Smooth muscle cell (in vitro differentiated cells): ENCODE data around the gene ABCA8. TPM values are rescaled to one million over a fixed set of nuclear protein-coding genes. Genes with fewer than 3 reads are reported as not detected.

Experiments used
- DNase-seq: peaks from one replicate; lab custom pipeline; 2025; ENCODE audit not compliant: unreplicated experiment; lab: John Stamatoyannopoulos, UW
- H2AFZ ChIP-seq: fragments of 200-600 bp; sonication (generic); 2 replicates; pipeline ENCODE4 v1.6.0; 2016; ENCODE audit warnings: antibody characterized with exemption, low read depth, mild to moderate bottlenecking
- H3F3A ChIP-seq: fragments of 200-600 bp; sonication (generic); 2 replicates; pipeline ENCODE4 v1.6.0; 2017; ENCODE audit warnings: antibody characterized with exemption, low read depth
- H3K27ac ChIP-seq: fragments of 200-600 bp; sonication (generic); 2 replicates; pipeline ENCODE4 v1.5.1; 2016; ENCODE audit warnings: low read depth, mild to moderate bottlenecking
- H3K27me3 ChIP-seq: fragments of 200-600 bp; sonication (generic); 2 replicates; pipeline ENCODE4 v1.6.1; 2016; ENCODE audit warnings: low read depth, mild to moderate bottlenecking
- H3K36me3 ChIP-seq: fragments of 200-600 bp; sonication (generic); 2 replicates; pipeline ENCODE4 v1.5.1; 2016; ENCODE audit warnings: low read depth
- H3K4me1 ChIP-seq: fragments of 200-600 bp; sonication (generic); 2 replicates; pipeline ENCODE4 v1.5.1; 2016; ENCODE audit warnings: low read depth
- H3K4me2 ChIP-seq: fragments of 200-600 bp; sonication (generic); 2 replicates; pipeline ENCODE4 v1.6.0; 2016; ENCODE audit warnings: mild to moderate bottlenecking
- H3K4me3 ChIP-seq: fragments of 200-600 bp; sonication (generic); 2 replicates; pipeline ENCODE4 v1.5.1; 2016; ENCODE audit warnings: mild to moderate bottlenecking
- H3K79me2 ChIP-seq: fragments of 200-600 bp; sonication (generic); 2 replicates; pipeline ENCODE4 v1.6.0; 2016; ENCODE audit warnings: low read depth, mild to moderate bottlenecking
- H3K9ac ChIP-seq: fragments of 200-600 bp; sonication (generic); 2 replicates; pipeline ENCODE4 v1.6.0; 2016; ENCODE audit warnings: low read depth
- H3K9me3 ChIP-seq: fragments of 200-600 bp; sonication (generic); replicated peaks from 2 replicates; pipeline ENCODE4 v1.5.1; 2016; ENCODE audit warnings: low read depth
- H4K20me1 ChIP-seq: fragments of 200-600 bp; sonication (generic); 2 replicates; pipeline ENCODE4 v1.6.0; 2016; ENCODE audit warnings: low read depth
- WGBS: methylation state at CpG from one replicate; pipeline ENCODE4 v1.1.7; 2016; ENCODE audit warnings: low lambda C conversion rate; 5-methylcytosine and 5-hydroxymethylcytosine counted together
- polyA plus RNA-seq: library from polyadenylated mRNA; unstranded; fragments of >200 nt; fragmentation: Nextera tagmentation; extraction: Ambion mirVana; gene quantifications from 2 replicates; pipeline ENCODE4 v1.2.1, GENCODE V29; 2016
- total RNA-seq: library from RNA; depleted of rRNA; stranded (reverse); fragments of >200 nt; gene quantifications from 2 replicates; pipeline ENCODE4 v1.2.3, GENCODE V29; 2014
- TF ChIP-seq, protein P1 (sequence below): fragments of 200-600 bp; sonication (generic); IDR thresholded peaks from 2 replicates; pipeline ENCODE4 v1.5.1; 2017; ENCODE audit warnings: borderline replicate concordance, mild to moderate bottlenecking, antibody characterized with exemption; ENCODE audit not compliant: insufficient read depth, poor library complexity, severe bottlenecking

ABCA8 gene
- total and polyA plus RNA-seq, 2 experiments from 2014 or later = 1.7 to 6.9 TPM

DNA sequence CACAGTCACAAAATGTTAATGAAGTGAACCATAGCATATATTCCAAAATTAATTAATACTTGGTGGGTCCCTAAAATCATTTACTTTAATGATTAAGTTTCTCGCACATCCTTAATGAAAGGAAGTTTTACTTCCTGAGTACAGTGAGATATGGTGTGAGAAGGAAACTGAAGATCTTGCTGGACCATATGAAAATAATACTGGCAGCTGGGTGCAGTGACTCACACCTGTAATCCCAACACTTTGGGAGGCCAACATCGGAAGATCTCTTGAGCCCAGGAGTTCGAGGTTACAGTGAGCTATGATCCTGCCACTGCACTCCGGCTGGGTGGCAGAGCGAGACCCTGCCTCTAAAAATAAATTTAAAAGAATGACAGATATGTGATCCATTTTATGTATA is 62.5 kb downstream of the ABCA8 start:
- H3F3A ChIP-seq = no peaks in the 10 kb centered on the region
- no peak overlapping the region for H3K4me3 ChIP-seq
- no peaks in the 10 kb centered on the region for H3K36me3 ChIP-seq
- no peak overlapping the region for H2AFZ ChIP-seq
- no peaks in the 10 kb centered on the region for H3K27me3 ChIP-seq
- H3K27ac ChIP-seq = no peak overlapping the region
- H4K20me1 ChIP-seq = no peaks in the 10 kb centered on the region
- H3K9me3 ChIP-seq = no peaks in the 10 kb centered on the region
- no peak overlapping the region for H3K9ac ChIP-seq
- whole genome bisulfite sequencing = 76% methylated on average over 5 of the region's 5 CpGs
- H3K4me1 ChIP-seq = no peaks in the 10 kb centered on the region
- TF ChIP-seq, protein P1, sequence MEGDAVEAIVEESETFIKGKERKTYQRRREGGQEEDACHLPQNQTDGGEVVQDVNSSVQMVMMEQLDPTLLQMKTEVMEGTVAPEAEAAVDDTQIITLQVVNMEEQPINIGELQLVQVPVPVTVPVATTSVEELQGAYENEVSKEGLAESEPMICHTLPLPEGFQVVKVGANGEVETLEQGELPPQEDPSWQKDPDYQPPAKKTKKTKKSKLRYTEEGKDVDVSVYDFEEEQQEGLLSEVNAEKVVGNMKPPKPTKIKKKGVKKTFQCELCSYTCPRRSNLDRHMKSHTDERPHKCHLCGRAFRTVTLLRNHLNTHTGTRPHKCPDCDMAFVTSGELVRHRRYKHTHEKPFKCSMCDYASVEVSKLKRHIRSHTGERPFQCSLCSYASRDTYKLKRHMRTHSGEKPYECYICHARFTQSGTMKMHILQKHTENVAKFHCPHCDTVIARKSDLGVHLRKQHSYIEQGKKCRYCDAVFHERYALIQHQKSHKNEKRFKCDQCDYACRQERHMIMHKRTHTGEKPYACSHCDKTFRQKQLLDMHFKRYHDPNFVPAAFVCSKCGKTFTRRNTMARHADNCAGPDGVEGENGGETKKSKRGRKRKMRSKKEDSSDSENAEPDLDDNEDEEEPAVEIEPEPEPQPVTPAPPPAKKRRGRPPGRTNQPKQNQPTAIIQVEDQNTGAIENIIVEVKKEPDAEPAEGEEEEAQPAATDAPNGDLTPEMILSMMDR = no peak
- no peak for DNase-seq
- no peaks in the 10 kb centered on the region for H3K79me2 ChIP-seq
- H3K4me2 ChIP-seq = no peak overlapping the region

DNA sequence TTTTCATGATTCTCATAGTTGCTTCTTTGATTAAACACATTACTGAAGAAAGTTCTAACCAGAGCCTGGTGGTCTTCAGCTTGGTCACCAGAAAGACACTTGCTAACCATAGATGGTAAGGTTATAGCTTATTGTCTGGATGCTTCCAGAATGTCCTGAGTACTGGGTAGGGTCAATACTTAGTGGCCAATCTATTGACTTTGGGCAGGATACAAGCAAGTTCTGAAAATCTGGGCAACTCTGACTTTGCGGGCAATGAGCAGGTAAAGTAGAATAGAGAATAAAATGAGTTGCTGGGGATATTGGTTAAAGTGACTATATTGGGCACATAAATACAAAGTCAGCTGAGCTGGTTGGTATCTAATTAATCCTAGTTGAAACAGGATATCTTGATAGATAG is 63.0 kb downstream of the ABCA8 start:
- TF ChIP-seq, protein P1 = no peak
- Histone ChIP-seq H3K9ac (no peak overlapping the region), H4K20me1 (no peaks in the 10 kb centered on the region), H2AFZ (no peak overlapping the region), H3K4me2 (no peak overlapping the region), H3K9me3 (no peaks in the 10 kb centered on the region), H3K79me2 (no peaks in the 10 kb centered on the region), H3K27ac (no peak overlapping the region), H3K27me3 (no peaks in the 10 kb centered on the region), H3K36me3 (no peaks in the 10 kb centered on the region), H3K4me1 (no peaks in the 10 kb centered on the region), H3F3A (no peaks in the 10 kb centered on the region), H3K4me3 (no peak overlapping the region)
- no peak for DNase-seq
- WGBS = 100% methylated on average over 1 of the region's 1 CpG

DNA sequence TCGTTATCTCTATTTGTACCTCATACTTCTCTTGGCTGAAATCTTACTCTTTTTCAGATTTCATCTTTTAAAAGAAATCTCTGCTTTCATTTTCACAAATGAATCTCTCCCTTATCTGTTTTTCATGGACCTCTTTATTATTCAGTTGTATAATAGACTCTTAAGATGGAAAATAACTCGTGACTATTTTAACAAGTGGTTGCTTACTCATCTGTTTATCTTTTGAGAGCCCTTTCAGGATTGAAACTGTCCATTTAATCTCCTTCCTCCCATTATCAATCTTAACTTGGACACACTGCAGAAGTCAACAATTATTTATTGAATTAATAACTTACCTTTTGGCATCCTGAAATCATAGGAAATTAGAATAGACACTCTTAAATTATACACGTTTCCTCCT is 68.8 kb downstream of the ABCA8 start:
- Histone ChIP-seq H3K27me3 (peaks cover 7% of the 10 kb centered on the region), H3K4me3 (no peak overlapping the region), H3F3A (no peaks in the 10 kb centered on the region), H3K9ac (no peak overlapping the region), H3K27ac (no peak overlapping the region), H4K20me1 (no peaks in the 10 kb centered on the region), H3K9me3 (no peaks in the 10 kb centered on the region), H3K36me3 (no peaks in the 10 kb centered on the region), H3K79me2 (no peaks in the 10 kb centered on the region), H3K4me2 (no peak overlapping the region), H3K4me1 (no peaks in the 10 kb centered on the region), H2AFZ (no peak overlapping the region)
- WGBS = 54% methylated on average over 3 of the region's 3 CpGs
- DNase-seq = no peak
- TF ChIP-seq, protein P1 = no peak

DNA sequence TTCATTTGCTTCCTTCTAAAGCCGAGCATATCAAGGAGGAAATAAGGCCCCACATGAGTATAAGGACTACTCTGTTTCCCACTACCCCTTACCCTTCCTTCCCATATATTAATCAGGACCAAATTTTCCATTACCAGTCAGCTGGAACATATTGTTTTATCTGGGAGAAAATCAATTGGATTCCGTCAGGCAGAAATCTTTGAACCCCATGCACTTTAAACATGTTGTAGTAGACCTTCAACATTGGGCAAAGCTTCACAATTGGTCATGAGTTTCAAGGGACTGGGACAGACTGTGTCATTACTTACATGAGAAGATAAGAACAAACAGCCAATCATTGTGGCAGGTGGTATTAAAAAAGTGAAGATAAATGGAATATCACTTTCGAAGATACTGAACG is 70.3 kb downstream of the ABCA8 start:
- TF ChIP-seq, protein P1 = no peak
- Histone ChIP-seq H3K79me2 (no peaks in the 10 kb centered on the region), H3K9ac (no peak overlapping the region), H3K4me1 (no peaks in the 10 kb centered on the region), H3K27ac (no peak overlapping the region), H3K4me3 (no peak overlapping the region), H4K20me1 (no peaks in the 10 kb centered on the region), H3F3A (no peaks in the 10 kb centered on the region), H2AFZ (no peak overlapping the region), H3K27me3 (peaks cover 10% of the 10 kb centered on the region), H3K9me3 (no peaks in the 10 kb centered on the region), H3K4me2 (no peak overlapping the region), H3K36me3 (no peaks in the 10 kb centered on the region)
- 90% methylated on average over 4 of the region's 4 CpGs for WGBS
- DNase-seq = no peak
